HCT116 (cell line): ENCODE measurements around the gene NHLRC3.

Source experiments
- CEBPB ChIP-seq: IDR thresholded peaks from 2 replicates; pipeline ENCODE4 v1.6.1; 2012; ENCODE audit warnings: low read depth
- ELF1 ChIP-seq: IDR thresholded peaks from 2 replicates; pipeline ENCODE4 v1.6.1; 2012; ENCODE audit warnings: low read depth, borderline replicate concordance
- EZH2 ChIP-seq: fragments of 200-600 bp; sonication (generic); IDR thresholded peaks from 2 replicates; pipeline ENCODE4 v1.6.1; 2017; ENCODE audit warnings: antibody characterized with exemption, mixed run types
- EZH2phosphoT487 ChIP-seq: fragments of 200-600 bp; IDR thresholded peaks from 2 replicates; pipeline ENCODE4 v1.6.1; 2018; ENCODE audit warnings: antibody characterized with exemption, borderline replicate concordance
- JUND ChIP-seq: IDR thresholded peaks from 2 replicates; pipeline ENCODE4 v1.6.1; 2012
- POLR2A ChIP-seq: IDR thresholded peaks from 2 replicates; pipeline ENCODE4 v1.7.0; 2011; ENCODE audit warnings: borderline replicate concordance; ENCODE audit not compliant: insufficient read depth, insufficient read length; ENCODE audit errors: extremely low read depth
- POLR2AphosphoS5 ChIP-seq: IDR thresholded peaks from 2 replicates; pipeline ENCODE4 v1.6.1; 2011; ENCODE audit warnings: mild to moderate bottlenecking, low read depth, low read length, moderate library complexity
- RAD21 ChIP-seq: IDR thresholded peaks from 2 replicates; pipeline ENCODE4 v1.6.1; 2012; ENCODE audit warnings: low read depth, mild to moderate bottlenecking
- REST ChIP-seq: IDR thresholded peaks from 2 replicates; pipeline ENCODE4 v1.6.1; 2012; ENCODE audit warnings: low read depth
- SIN3A ChIP-seq: IDR thresholded peaks from 2 replicates; pipeline ENCODE4 v1.6.1; 2012; ENCODE audit warnings: low read depth
- YY1 ChIP-seq: IDR thresholded peaks from 2 replicates; pipeline ENCODE4 v1.6.1; 2011; ENCODE audit warnings: low read length, low read depth, moderate library complexity, mild to moderate bottlenecking; ENCODE audit not compliant: insufficient replicate concordance; ENCODE audit errors: extremely low read depth
- ZNF274 ChIP-seq: fragments of 200-500 bp; sonication (Bioruptor generic); IDR thresholded peaks from 2 replicates; pipeline ENCODE4 v1.6.1; 2014; ENCODE audit warnings: mild to moderate bottlenecking, low read depth, low read length, inconsistent platforms
- TF ChIP-seq, protein P1 (sequence below), 3 experiments: fragments of 200-600 bp in 1 of 3; sonication (generic) in 1 of 3; IDR thresholded peaks in 2 of 3; conservative IDR thresholded peaks in 1 of 3; 2 replicates each; pipeline ENCODE4 v1.5.1; 2012 to 2017; ENCODE audit warnings: low read depth in 2 of 3, low read length in 2 of 3, antibody characterized with exemption in 1 of 3, borderline replicate concordance in 1 of 3, control low read depth in 1 of 3, mild to moderate bottlenecking in 1 of 3, mixed read lengths in 1 of 3, mixed run types in 1 of 3, moderate library complexity in 1 of 3; ENCODE audit not compliant: insufficient read depth in 1 of 3
- TF ChIP-seq, protein P2 (sequence below): IDR thresholded peaks from 2 replicates; pipeline ENCODE4 v1.6.1; 2012

GRCh38 chr13:39035204-39035603, 3.1 kb upstream of the NHLRC3 start:
- TF ChIP-seq, protein P1, sequence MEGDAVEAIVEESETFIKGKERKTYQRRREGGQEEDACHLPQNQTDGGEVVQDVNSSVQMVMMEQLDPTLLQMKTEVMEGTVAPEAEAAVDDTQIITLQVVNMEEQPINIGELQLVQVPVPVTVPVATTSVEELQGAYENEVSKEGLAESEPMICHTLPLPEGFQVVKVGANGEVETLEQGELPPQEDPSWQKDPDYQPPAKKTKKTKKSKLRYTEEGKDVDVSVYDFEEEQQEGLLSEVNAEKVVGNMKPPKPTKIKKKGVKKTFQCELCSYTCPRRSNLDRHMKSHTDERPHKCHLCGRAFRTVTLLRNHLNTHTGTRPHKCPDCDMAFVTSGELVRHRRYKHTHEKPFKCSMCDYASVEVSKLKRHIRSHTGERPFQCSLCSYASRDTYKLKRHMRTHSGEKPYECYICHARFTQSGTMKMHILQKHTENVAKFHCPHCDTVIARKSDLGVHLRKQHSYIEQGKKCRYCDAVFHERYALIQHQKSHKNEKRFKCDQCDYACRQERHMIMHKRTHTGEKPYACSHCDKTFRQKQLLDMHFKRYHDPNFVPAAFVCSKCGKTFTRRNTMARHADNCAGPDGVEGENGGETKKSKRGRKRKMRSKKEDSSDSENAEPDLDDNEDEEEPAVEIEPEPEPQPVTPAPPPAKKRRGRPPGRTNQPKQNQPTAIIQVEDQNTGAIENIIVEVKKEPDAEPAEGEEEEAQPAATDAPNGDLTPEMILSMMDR (IDR thresholded peaks at IDR 0.05 in 2 of 3, conservative IDR thresholded peaks at IDR 0.05 in 1 of 3; ENCODE audit: borderline replicate concordance in 1 of 3, insufficient read depth in 1 of 3, low read depth in 2 of 3, low read length in 2 of 3): no peak
- TF ChIP-seq EZH2: no peak
- TF ChIP-seq, protein P2, sequence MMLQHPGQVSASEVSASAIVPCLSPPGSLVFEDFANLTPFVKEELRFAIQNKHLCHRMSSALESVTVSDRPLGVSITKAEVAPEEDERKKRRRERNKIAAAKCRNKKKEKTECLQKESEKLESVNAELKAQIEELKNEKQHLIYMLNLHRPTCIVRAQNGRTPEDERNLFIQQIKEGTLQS: no peak
- no peak for TF ChIP-seq RAD21
- no peak for TF ChIP-seq EZH2phosphoT487
- no peak for TF ChIP-seq ZNF274
- TF ChIP-seq POLR2AphosphoS5: no peak
- TF ChIP-seq JUND: no peak
- no peak for TF ChIP-seq REST
- TF ChIP-seq ELF1: no peak
- TF ChIP-seq POLR2A: no peak
- TF ChIP-seq SIN3A: no peak
- no peak for TF ChIP-seq YY1
- TF ChIP-seq CEBPB: no peak
